ENCODE results near the gene MAPK8.

The MAPK8 gene

GRCh38 chr10:48353246-48353645, 46.8 kb downstream of the MAPK8 start:
- DNase-seq, result no peak
- H3K4me3 ChIP-seq (ENCODE audit: low read depth, low read length), result no peak overlapping the region
- H3K27ac ChIP-seq, result no peak overlapping the region
- H3K36me3 ChIP-seq (replicated peaks), result no peaks in the 10 kb centered on the region
- in situ Hi-C loops (cut with HindIII; ENCODE audit: low pct_ligation_motif_present, low sequenced_read_pairs), result no loop called here
- H3K27me3 ChIP-seq (replicated peaks), result no peaks in the 10 kb centered on the region
- TF ChIP-seq, protein P1, sequence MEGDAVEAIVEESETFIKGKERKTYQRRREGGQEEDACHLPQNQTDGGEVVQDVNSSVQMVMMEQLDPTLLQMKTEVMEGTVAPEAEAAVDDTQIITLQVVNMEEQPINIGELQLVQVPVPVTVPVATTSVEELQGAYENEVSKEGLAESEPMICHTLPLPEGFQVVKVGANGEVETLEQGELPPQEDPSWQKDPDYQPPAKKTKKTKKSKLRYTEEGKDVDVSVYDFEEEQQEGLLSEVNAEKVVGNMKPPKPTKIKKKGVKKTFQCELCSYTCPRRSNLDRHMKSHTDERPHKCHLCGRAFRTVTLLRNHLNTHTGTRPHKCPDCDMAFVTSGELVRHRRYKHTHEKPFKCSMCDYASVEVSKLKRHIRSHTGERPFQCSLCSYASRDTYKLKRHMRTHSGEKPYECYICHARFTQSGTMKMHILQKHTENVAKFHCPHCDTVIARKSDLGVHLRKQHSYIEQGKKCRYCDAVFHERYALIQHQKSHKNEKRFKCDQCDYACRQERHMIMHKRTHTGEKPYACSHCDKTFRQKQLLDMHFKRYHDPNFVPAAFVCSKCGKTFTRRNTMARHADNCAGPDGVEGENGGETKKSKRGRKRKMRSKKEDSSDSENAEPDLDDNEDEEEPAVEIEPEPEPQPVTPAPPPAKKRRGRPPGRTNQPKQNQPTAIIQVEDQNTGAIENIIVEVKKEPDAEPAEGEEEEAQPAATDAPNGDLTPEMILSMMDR (IDR thresholded peaks at IDR 0.05; ENCODE audit: low read depth, low read length, missing control alignments), result no peak

GRCh38 chr10:48357631-48358030, 51.2 kb downstream of the MAPK8 start:
- TF ChIP-seq, protein P1 (IDR thresholded peaks at IDR 0.05; ENCODE audit: low read depth, low read length, missing control alignments), result no peak
- Histone ChIP-seq H3K27ac (no peak overlapping the region), H3K4me3 (ENCODE audit: low read depth, low read length) (no peak overlapping the region), H3K27me3 (replicated peaks) (no peaks in the 10 kb centered on the region), H3K36me3 (replicated peaks) (no peaks in the 10 kb centered on the region)
- DNase-seq, result no peak
- in situ Hi-C loops (cut with HindIII; ENCODE audit: low pct_ligation_motif_present, low sequenced_read_pairs), result no loop called here

DNA sequence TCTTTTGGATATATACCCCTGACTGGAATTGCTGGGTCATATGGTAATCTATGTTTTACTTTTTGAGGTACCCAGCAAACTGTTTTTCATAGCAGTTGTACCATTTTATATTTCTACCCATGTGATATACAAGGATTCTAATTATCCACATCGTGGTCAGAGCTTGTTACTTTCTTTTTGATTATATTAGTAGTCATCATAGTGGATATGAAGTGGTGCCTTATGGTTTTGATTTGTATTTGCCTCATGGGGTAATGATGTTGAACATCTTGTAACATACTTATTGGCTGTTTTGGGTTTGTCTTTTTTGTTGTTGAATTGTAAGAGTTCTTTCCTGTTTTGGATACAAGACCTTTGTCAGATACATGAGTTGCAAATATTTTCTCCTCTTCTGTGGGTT, 51.7 kb downstream of the MAPK8 start:
- Histone ChIP-seq H3K27me3 (replicated peaks) (no peaks in the 10 kb centered on the region), H3K36me3 (replicated peaks) (no peaks in the 10 kb centered on the region), H3K27ac (no peak overlapping the region), H3K4me3 (ENCODE audit: low read depth, low read length) (no peak overlapping the region)
- TF ChIP-seq, protein P1 (IDR thresholded peaks at IDR 0.05; ENCODE audit: low read depth, low read length, missing control alignments), result no peak
- in situ Hi-C loops (cut with HindIII; ENCODE audit: low pct_ligation_motif_present, low sequenced_read_pairs), result no loop called here
- no peak for DNase-seq

DNA sequence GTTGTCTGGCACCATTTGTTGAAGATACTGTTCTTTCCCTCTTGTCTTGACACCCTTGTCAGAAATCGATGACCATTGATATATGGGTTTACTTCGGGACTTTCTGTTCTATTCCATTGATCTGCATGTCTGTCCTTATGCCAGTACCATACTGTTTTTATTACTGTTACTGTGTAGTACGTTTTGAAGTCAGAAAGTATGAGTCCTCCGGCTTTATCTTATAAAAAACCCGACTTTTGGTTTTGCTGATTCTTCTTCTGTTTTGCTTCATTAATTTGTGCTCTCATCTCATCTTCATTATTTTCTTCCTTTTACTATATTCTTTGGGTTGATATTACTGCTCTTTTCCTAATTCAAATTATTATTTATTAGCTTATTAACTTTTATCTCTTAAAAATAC, 52.4 kb downstream of the MAPK8 start:
- Histone ChIP-seq H3K4me3 (ENCODE audit: low read depth, low read length) (no peak overlapping the region), H3K27me3 (replicated peaks) (no peaks in the 10 kb centered on the region), H3K27ac (no peak overlapping the region), H3K36me3 (replicated peaks) (no peaks in the 10 kb centered on the region)
- in situ Hi-C loops (cut with HindIII; ENCODE audit: low pct_ligation_motif_present, low sequenced_read_pairs), result no loop called here
- TF ChIP-seq, protein P1 (IDR thresholded peaks at IDR 0.05; ENCODE audit: low read depth, low read length, missing control alignments), result no peak
- DNase-seq, result no peak

- no peaks in the 10 kb centered on the region for H3K27me3 ChIP-seq (replicated peaks)
- in situ Hi-C loops (cut with HindIII; ENCODE audit: low pct_ligation_motif_present, low sequenced_read_pairs), result no loop called here
- no peak overlapping the region for H3K27ac ChIP-seq
- no peak for DNase-seq
- TF ChIP-seq, protein P1 (IDR thresholded peaks at IDR 0.05; ENCODE audit: low read depth, low read length, missing control alignments), result no peak
- H3K4me3 ChIP-seq (ENCODE audit: low read depth, low read length), result no peak overlapping the region
- no peaks in the 10 kb centered on the region for H3K36me3 ChIP-seq (replicated peaks)
Measured at GRCh38 chr10:48361176-48361575, 54.7 kb downstream of the MAPK8 start.

- TF ChIP-seq, protein P1 (IDR thresholded peaks at IDR 0.05; ENCODE audit: low read depth, low read length, missing control alignments), result peak; percentile 72
- DNase-seq, result peak; percentile 46
- H3K36me3 ChIP-seq (replicated peaks), result no peaks in the 10 kb centered on the region
- in situ Hi-C loops (cut with HindIII; ENCODE audit: low pct_ligation_motif_present, low sequenced_read_pairs), result no loop called here
- no peaks in the 10 kb centered on the region for H3K27me3 ChIP-seq (replicated peaks)
- peak overlapping the region; percentile 15 for H3K27ac ChIP-seq
- H3K4me3 ChIP-seq (ENCODE audit: low read depth, low read length), result no peak overlapping the region
Measured at GRCh38 chr10:48363617-48364355, 57.3 kb downstream of the MAPK8 start.
